ENCODE data around the gene CCS.

DNA sequence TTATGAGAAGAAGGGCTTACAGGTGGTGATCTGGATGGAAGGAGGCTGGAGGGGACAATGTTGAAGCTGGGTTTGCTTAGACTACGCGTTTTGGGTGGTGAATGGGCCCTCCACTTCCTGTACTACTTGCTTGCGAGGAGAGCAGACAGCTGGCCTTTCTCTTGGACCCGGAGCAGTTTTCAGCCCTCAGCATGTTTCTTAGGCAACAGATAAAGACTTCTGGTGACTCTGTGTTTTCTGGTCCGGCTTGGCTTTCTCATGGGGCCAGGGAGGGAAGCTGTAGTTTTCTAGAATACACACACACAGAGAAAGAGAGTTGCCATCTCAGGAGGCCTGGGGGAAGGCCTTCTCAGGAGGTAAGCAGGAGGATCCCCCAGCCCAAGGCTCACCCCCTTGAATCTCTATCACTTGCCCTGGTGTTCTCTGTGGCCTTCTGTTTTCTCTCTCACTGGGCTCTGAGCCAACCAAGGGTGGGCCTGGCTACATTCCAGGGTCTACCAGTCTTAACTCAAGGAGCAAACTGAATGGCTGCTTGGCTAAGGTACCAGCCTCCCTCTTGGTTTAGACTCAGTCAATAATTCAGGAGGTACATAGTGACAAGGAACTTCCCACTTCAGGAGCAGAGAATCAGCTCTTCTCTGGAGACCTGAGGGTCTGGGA, 2.4 kb downstream of the CCS start:
- TF ChIP-seq, protein P1, sequence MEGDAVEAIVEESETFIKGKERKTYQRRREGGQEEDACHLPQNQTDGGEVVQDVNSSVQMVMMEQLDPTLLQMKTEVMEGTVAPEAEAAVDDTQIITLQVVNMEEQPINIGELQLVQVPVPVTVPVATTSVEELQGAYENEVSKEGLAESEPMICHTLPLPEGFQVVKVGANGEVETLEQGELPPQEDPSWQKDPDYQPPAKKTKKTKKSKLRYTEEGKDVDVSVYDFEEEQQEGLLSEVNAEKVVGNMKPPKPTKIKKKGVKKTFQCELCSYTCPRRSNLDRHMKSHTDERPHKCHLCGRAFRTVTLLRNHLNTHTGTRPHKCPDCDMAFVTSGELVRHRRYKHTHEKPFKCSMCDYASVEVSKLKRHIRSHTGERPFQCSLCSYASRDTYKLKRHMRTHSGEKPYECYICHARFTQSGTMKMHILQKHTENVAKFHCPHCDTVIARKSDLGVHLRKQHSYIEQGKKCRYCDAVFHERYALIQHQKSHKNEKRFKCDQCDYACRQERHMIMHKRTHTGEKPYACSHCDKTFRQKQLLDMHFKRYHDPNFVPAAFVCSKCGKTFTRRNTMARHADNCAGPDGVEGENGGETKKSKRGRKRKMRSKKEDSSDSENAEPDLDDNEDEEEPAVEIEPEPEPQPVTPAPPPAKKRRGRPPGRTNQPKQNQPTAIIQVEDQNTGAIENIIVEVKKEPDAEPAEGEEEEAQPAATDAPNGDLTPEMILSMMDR (IDR thresholded peaks at IDR 0.05), result no peak
- TF ChIP-seq POLR2A (IDR thresholded peaks at IDR 0.05), result no peak

Measured in Peyer's patch (tissue), 4 donors.